ELR (cell line): ENCODE measurements around the gene CASP2.
A peak's percentile ranks its signal among the peaks of the same experiment; 100 is the strongest.

Source experiments
- DNase-seq: peaks from one replicate; pipeline ENCODE4 v3.0.0-alpha.2; 2015; ENCODE audit warnings: low read depth

Gene CASP2

DNA sequence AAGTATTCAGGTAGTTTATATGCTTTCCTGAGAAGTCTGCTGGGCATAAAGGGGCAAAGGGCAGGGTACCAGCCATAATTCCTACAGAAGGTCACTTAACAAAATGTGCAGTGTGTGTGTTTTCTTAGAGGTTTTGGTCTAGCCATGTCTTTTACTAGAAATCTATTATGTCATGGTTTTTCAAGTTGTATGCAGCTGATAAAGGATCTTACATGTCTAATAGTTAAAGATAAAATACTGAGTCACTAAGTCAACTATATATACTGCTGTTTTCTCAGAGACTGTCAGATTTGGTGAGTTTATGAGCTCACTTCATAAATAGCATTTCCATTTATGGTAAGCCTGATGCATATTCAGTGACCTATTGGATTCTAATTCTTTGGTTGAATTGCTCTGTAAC is 7.7 kb downstream of the CASP2 start:
- no peak for DNase-seq

DNA sequence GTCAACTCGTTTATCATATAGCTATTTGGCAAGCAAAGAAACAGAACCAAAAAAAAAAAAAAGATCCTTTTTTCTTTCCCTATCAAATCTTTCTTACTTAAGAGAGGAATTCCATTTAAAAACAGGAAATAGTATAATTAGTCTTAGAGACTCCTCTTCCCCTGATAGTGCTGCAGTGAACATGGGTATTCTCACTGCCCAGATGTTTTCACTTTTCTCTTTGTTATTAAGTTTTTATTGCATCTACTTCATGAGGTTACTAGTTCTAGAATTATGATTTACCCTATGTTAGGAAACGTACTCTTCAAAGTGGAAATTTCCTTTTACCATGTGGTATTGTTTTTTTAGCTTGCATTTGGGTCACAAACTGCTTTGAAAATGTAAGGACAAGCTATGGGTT is 8.5 kb downstream of the CASP2 start:
- DNase-seq: no peak

GRCh38 chr7:143299346-143299745 is 11.2 kb downstream of the CASP2 start:
- peak; percentile 66 for DNase-seq

DNA sequence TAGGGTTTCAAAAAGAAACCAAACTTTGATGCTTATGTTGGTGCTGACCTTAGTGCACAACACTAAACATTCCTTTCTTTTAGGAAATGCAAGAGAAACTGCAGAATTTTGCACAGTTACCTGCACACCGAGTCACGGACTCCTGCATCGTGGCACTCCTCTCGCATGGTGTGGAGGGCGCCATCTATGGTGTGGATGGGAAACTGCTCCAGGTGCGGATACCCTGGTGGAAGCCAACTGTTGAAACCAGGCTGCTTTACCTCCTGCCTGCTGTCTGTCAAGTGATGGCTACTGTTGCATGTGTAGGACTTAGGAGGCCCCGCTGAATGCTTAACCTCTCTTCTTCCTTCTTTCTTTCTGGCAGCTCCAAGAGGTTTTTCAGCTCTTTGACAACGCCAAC is 11.7 kb downstream of the CASP2 start:
- DNase-seq: peak; percentile 38

DNA sequence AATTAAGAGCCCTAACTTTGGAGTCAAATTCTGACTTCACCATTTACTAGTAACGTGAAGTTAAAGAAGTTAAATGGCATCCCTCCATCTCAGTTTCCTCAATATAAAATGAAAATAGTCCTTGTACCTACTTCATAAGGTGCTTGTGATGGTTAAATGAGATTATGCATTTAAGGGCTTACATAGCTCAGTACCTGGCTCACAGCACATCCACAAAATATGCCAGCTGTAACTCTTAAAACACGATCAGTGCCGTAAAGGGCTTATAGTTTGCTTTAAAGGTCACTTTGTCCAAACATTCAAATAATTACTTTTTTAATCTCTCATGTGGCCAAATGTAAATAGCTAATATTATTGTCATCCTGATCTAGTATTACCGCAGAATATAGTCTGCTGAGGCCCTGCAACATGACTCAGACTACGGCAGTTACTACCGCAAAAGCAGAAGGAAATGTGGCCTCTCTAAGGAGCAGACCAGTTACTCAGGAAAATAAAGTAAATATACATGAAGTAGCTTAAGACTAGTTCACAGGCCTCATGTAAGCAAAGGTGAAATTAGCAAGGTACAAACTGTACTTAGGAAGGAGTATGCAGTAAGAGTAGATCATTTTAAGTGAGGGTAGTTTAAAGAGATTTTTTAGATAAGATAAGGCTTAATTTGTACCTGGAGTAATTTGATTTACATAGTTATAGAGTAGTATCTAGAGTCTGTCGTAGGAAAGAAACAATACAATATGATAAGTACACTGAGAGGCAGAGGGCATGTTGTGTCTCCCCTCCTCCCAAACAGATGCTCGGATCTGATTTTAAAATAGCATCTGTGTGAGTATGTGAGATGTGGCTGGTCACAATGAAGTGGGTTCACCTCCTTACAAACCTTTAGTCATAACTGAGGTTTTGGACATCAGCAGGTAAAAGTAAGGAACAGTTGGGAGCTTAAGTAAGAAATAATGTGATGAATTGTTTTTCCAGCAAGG is 13.1 kb downstream of the CASP2 start:
- peak; percentile 40 for DNase-seq

DNA sequence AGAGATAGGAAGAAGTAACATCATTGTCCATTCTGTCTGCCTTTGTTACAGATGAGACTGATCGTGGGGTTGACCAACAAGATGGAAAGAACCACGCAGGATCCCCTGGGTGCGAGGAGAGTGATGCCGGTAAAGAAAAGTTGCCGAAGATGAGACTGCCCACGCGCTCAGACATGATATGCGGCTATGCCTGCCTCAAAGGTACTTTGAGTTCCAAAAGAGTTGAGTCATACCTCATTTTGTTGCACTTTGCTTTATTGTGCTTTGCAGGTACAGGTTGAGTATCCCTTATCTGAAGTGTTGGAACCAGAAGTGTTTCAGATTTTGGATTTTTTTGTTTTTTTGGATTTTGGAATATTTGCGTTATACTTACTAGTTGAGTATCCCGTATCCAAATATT is 15.6 kb downstream of the CASP2 start:
- DNase-seq: no peak

GRCh38 chr7:143304938-143305337 is 16.8 kb downstream of the CASP2 start:
- DNase-seq: no peak

GRCh38 chr7:143305423-143306070 is 17.4 kb downstream of the CASP2 start:
- DNase-seq: peak; percentile 49

DNA sequence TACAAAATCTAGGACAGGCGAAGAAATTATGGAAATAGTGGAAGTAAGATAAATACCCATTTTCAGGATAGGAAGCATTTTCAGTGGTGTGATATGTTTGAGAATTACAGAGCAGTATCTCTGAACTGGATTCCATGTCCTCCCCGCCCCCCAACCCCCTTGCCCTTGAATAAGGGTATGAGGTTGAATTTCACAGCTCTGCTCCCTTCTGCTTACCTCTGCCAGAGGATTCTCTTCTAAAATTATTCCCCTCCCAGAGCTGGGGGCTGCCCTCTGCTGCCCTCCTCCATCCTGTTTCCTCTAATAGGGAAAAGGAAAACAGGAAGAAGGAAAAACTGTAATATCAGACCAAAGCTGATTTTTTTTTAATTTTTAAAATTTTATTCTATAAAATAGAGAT is 20.5 kb downstream of the CASP2 start:
- DNase-seq: no peak

DNA sequence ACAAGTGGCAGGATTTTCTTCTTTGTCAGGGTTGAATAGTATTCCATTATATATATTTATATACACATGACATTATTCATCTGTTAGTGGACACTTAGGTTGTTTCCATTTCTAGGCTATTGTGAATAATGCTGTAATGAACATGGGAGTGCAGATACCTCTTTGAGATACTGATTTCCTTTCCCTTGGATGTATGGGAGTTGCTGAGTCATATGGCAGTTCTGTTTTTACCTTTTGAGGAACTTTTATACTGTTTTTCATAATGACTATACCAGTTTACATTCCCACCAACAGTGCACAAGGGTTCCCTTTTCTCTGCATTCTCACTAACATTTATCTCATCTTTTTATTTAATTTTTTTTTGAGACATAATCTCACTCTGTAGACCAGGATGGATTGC is 26.0 kb downstream of the CASP2 start:
- no peak for DNase-seq

DNA sequence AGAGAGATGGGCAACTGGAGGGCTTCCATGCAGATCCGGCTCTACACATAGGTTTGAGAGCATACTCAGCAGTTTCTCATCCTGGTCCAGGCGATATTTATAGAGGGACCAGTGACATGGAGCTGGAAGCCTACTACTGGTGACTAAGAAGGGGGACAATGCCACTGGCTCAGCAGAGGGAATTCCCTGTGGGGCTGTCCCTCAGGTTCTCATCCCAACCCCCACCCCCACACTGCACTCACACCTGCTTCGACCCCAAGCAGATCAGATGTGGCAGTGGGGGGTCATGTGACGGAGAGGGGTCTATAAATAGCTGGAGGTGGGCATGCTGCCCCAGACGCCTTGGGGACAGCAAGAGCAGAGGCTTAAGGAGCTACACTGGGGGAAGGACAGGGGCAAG is 27.6 kb downstream of the CASP2 start, which contains the start of gene CLCN1:
Gene CLCN1, plus strand, starts transcription at position 336 of the 400 bp plus-strand sequence. CDS start 102 bp downstream, outside the sequence.
- no peak for DNase-seq

DNA sequence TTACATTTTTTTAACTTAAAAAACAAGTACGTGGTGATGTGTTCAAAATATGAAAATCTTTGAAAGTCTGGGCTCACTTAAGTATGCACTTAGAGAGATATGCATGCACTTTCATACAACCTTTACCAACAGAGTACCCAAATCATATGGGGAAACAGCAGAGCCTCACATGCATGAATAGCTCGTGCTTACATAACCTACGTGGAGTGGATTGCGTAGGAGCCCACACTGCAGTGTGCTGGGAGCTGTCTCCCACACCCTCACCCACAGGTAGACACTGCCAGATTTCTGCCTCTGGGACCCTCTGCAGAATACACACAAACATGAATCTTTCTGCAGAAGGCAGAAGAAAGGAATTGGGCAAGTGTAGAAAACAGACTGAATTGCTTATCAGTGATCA is 28.3 kb downstream of the CASP2 start:
- no peak for DNase-seq

DNA sequence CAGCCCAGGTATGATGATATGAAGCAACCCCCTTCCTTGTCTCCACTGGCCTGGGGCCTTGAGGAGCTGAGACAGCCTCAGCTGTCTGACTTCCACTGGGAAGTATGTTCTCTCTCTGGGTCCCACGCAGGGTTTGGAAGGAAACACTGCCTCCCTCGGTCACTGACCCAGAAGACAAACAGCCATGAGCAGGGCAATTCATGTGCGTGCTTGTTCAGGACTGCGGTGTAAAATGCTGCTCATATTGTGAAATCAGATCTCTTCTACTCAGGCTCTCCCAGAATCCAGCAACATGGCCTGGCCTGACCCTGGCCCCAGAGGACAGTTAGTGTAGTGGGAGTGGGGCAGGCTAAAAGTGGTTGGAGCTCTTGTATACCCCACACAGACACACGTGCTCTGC is 30.5 kb downstream of the CASP2 start:
- DNase-seq: no peak

GRCh38 chr7:143320620-143321019 is 32.5 kb downstream of the CASP2 start:
- no peak for DNase-seq

- DNase-seq: no peak
Measured at GRCh38 chr7:143321242-143321641, 33.1 kb downstream of the CASP2 start.

DNA sequence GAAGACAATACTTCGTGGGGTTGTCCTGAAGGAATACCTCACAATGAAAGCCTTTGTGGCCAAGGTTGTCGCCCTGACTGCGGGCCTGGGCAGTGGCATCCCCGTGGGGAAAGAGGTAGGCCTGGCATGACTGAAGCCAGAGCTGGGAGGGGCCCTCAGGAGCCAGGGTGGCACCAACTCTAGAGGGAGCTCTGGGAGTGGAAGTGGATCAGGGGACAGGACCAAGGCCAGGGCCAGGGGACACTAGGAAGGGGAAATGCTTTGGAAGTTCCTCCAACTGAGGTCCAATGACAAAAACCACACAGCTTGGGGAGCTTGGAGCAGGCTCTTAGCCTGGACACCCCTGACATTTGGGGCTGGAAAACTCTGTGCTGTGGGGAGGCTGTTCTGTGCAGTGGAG is 33.6 kb downstream of the CASP2 start:
- DNase-seq: no peak

- DNase-seq: no peak
Measured at GRCh38 chr7:143322760-143323633, 34.8 kb downstream of the CASP2 start.

DNA sequence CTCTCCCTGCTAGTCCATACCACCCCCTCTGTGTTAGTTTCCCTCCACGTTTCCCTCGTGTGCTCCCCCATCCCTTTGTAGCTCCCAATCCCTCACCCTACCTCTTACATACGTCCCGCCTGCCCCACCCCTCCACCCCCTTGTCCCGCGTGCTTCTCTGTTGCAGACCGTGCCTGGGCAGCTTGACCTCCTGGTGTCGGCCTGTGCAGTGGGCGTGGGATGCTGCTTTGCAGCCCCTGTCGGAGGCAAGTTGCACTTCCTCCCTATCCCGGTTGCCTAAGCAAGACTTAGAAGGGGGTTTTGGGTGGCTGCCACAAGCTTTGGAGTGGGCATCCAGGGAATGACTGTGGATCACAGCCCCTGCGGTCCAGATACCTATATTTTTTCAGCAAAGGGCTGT is 35.5 kb downstream of the CASP2 start:
- DNase-seq: no peak

GRCh38 chr7:143325240-143325639 is 37.1 kb downstream of the CASP2 start:
- DNase-seq: no peak

GRCh38 chr7:143327903-143328302 is 39.8 kb downstream of the CASP2 start:
- no peak for DNase-seq

- DNase-seq: no peak
Measured at GRCh38 chr7:143329471-143330170, 41.5 kb downstream of the CASP2 start.
